Measurements from ENCODE around the gene SOD1.

- TF ChIP-seq CTCF (IDR thresholded peaks at IDR 0.05) (no peak), POLR2AphosphoS5 (IDR thresholded peaks at IDR 0.05) (no peak)
These were observed 5.9 kb downstream of the SOD1 start for GRCh38 chr21:31665397-31665796.

Data from gastroesophageal sphincter (tissue), 3 donors.